Parathyroid adenoma (tissue), 2 donors: ENCODE results near the gene FERMT1.

Source experiments
- H2AFZ ChIP-seq: fragments of 300-600 bp; sonication (generic); one replicate; pipeline ENCODE4 v1.7.0; 2017; ENCODE audit warnings: antibody characterized with exemption, mild to moderate bottlenecking
- H3K27ac ChIP-seq: fragments of 300-600 bp; sonication (generic); one replicate; pipeline ENCODE4 v1.7.0; 2017
- H3K27me3 ChIP-seq: fragments of 300-600 bp; sonication (generic); one replicate; pipeline ENCODE4 v1.7.0; 2017; ENCODE audit warnings: low read length; ENCODE audit not compliant: control insufficient read depth, insufficient read depth
- H3K36me3 ChIP-seq: fragments of 300-600 bp; sonication (generic); one replicate; pipeline ENCODE4 v1.7.0; 2017; ENCODE audit warnings: low read length; ENCODE audit not compliant: control insufficient read depth, insufficient read depth
- H3K4me1 ChIP-seq: fragments of 300-600 bp; sonication (generic); one replicate; pipeline ENCODE4 v1.7.0; 2017; ENCODE audit warnings: control low read depth
- H3K4me2 ChIP-seq: fragments of 300-600 bp; sonication (generic); one replicate; pipeline ENCODE4 v1.7.0; 2017; ENCODE audit warnings: low read length
- H3K4me3 ChIP-seq: fragments of 300-600 bp; sonication (generic); one replicate; pipeline ENCODE4 v1.7.0; 2017; ENCODE audit warnings: low read depth, low read length
- H3K79me2 ChIP-seq: fragments of 300-600 bp; sonication (generic); one replicate; pipeline ENCODE4 v1.7.0; 2017; ENCODE audit warnings: control low read depth
- H3K9ac ChIP-seq: fragments of 300-600 bp; sonication (generic); one replicate; pipeline ENCODE4 v1.7.0; 2017; ENCODE audit warnings: mild to moderate bottlenecking
- H3K9me3 ChIP-seq: fragments of 300-600 bp; sonication (generic); one replicate; pipeline ENCODE4 v1.7.0; 2017; ENCODE audit warnings: low read length; ENCODE audit not compliant: control insufficient read depth
- CTCF ChIP-seq: fragments of 300-600 bp; sonication (generic); IDR thresholded peaks from one replicate; pipeline ENCODE4 v1.7.0; 2017; ENCODE audit warnings: antibody characterized with exemption, mild to moderate bottlenecking
- donor health status: primary hyperparathyroidism.

Gene FERMT1

DNA sequence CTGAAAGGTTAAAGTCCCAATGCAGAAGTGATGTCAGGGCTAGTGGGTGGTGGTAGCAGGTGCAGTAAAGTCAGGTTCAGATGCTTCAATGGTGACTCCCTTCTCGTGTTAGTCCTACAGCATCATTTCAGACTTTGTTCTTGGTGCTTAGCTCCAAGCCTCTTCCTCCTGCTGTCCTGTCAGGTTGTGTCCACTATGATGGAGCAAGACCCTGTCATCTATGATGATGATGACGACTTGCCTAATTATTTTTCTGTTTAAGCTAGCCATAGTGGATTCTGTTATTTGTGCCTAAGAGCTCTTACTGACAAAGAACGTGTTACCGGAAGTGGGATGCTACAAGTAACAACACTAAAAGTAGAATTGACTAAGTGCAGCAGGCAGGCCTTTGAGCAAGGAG is 5.0 kb upstream of the FERMT1 start:
- no peak overlapping the region for H3K4me2 ChIP-seq
- H2AFZ ChIP-seq: no peak overlapping the region
- H3K27me3 ChIP-seq: no peaks in the 10 kb centered on the region
- H3K4me3 ChIP-seq: no peak overlapping the region
- H3K27ac ChIP-seq: no peak overlapping the region
- no peak for TF ChIP-seq CTCF
- H3K36me3 ChIP-seq: no peaks in the 10 kb centered on the region
- no peaks in the 10 kb centered on the region for H3K79me2 ChIP-seq
- H3K4me1 ChIP-seq: no peaks in the 10 kb centered on the region
- no peak overlapping the region for H3K9ac ChIP-seq
- no peaks in the 10 kb centered on the region for H3K9me3 ChIP-seq

GRCh38 chr20:6126846-6127245 is 4.0 kb upstream of the FERMT1 start:
- H3K4me1 ChIP-seq: no peaks in the 10 kb centered on the region

GRCh38 chr20:6123649-6124014 is 802 bp upstream of the FERMT1 start:
- no peaks in the 10 kb centered on the region for H3K9me3 ChIP-seq
- H3K79me2 ChIP-seq: no peaks in the 10 kb centered on the region
- peaks cover 4% of the 10 kb centered on the region for H3K4me1 ChIP-seq
- peak overlapping the region; percentile 86 for H3K27ac ChIP-seq
- no peaks in the 10 kb centered on the region for H3K36me3 ChIP-seq
- TF ChIP-seq CTCF: no peak
- H3K27me3 ChIP-seq: no peaks in the 10 kb centered on the region
- peak overlapping the region; percentile 99 for H2AFZ ChIP-seq
- H3K4me2 ChIP-seq: peak overlapping the region; percentile 97
- H3K9ac ChIP-seq: no peak overlapping the region
- H3K4me3 ChIP-seq: peak overlapping the region; percentile 70

More at GRCh38 chr20:6126846-6127245, 4.0 kb upstream of the FERMT1 start:
- Histone ChIP-seq H3K4me3 (no peak overlapping the region), H3K27ac (no peak overlapping the region), H3K36me3 (no peaks in the 10 kb centered on the region), H3K27me3 (no peaks in the 10 kb centered on the region), H3K4me2 (no peak overlapping the region), H2AFZ (peak overlapping the region; percentile 1), H3K9ac (no peak overlapping the region), H3K9me3 (no peaks in the 10 kb centered on the region), H3K79me2 (no peaks in the 10 kb centered on the region)
- no peak for TF ChIP-seq CTCF

DNA sequence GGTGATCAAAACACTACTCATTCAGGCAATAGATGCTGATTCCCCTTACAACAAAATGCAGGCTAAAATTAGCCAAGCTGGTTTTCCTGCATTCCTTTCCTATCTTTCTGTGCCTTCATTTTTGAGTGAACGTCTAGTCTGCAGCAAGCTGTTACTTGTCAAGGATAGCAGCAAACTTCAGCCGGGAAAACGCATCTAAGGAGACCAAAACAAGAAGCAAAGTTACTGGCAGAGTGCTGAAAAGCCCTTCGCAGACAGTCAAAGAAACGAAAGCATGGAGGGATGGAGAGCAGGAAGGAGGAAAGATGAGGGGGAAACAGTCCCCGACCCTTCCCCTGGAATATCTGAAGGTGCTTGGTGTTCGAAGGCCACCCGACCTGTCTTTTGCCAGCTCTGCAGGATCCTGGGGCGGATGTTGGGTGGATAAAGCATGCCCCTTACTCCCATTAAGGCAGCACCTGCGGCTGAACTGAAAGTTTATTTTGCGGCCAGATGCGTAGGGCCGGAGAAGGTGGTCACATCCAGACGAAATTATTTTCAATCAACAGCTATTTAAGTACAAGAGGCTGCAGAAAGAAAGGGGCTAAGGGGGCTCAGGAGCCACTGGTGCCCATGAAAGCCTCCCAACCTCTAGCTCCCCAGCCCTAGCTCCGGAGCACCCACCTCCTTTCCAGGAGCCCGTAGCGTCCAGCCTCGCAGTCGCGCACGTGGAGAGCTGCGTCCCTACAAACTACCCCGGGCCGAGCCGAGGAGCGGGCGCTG is 538 bp downstream of the FERMT1 start:
- Histone ChIP-seq H3K9ac (peak overlapping the region; percentile 40), H3K9me3 (no peaks in the 10 kb centered on the region), H3K79me2 (no peaks in the 10 kb centered on the region), H3K36me3 (no peaks in the 10 kb centered on the region), H3K4me1 (peaks cover 4% of the 10 kb centered on the region), H2AFZ (peak overlapping the region; percentile 99), H3K4me3 (peak overlapping the region; percentile 70), H3K27me3 (no peaks in the 10 kb centered on the region), H3K4me2 (peak overlapping the region; percentile 97), H3K27ac (peak overlapping the region; percentile 86)
- no peak for TF ChIP-seq CTCF

- Histone ChIP-seq H3K27me3 (no peaks in the 10 kb centered on the region), H3K4me1 (peaks cover 4% of the 10 kb centered on the region), H3K79me2 (no peaks in the 10 kb centered on the region), H3K36me3 (no peaks in the 10 kb centered on the region), H3K27ac (peak overlapping the region; percentile 86), H3K4me2 (peak overlapping the region; percentile 97), H3K9ac (no peak overlapping the region), H3K9me3 (no peaks in the 10 kb centered on the region), H3K4me3 (no peak overlapping the region), H2AFZ (no peak overlapping the region)
- no peak for TF ChIP-seq CTCF
These were observed 1.3 kb downstream of the FERMT1 start for GRCh38 chr20:6121504-6121903.
